Fibroblast of skin of back (primary cell): ENCODE measurements around the gene MAD1L1.
"Not testable (repeated sequence)": the region's sequence is repeated elsewhere in the genome, so short reads cannot be mapped to it uniquely, and the experiment has no call there.

Experiments used
- DNase-seq: peaks from one replicate; pipeline ENCODE4 v3.0.0-alpha.2; 2013

Gene MAD1L1

DNA sequence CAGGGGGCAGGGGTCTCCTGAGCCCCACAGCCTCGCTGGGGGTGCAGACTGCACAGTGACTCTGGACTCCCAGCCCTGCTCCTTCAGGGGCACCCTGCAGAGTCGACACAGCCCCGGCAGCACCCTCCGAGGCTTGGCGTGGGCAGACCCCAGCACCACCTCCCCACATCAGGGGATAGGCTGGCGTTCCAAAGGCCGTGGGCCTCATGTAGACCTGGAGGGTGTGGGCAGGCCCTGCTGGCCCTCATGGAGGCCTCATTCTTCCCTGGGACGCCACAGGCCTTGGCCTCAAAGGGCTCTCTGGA, 296.8 kb downstream of the MAD1L1 start:
- DNase-seq = no peak

DNA sequence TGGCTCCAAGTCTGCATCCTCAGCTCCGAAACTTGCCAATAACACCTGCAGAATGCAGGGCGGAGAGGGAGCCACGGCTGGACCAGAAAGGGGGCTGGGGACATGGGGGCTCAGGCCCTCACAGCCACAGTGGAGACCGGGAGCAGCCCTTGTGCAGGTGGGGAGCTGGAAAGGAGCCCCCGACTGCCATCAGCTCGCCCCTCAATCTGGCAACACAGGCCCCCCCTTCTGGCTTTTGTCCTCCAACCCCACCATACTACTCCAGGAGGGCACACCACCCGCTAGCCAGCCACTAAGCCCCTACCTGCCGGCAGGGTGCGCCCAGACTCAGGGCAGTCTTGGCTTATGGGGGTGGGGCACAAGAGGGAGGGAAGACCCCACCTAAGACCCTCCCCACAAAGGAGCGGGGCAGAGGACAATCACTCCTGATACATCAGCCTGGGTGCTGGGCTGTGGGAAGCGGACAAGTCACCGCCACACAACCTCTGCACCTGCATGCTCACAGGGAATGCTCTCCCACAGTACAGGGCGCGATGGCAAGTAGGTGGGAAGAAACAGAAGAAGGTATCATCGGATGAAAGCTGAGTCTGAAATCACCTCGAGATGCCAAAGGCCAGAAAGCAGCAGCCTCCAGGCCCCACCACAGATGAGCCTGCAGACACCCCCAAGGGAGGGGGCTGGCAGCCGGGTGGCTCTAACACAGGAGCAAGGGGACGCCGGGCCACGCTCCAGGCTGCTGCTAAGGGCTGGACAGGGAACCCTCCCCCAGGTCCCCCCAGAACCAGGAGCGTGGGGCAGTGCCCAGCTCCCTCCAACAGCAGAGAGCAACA, 297.4 kb downstream of the MAD1L1 start:
- DNase-seq = no peak

DNA sequence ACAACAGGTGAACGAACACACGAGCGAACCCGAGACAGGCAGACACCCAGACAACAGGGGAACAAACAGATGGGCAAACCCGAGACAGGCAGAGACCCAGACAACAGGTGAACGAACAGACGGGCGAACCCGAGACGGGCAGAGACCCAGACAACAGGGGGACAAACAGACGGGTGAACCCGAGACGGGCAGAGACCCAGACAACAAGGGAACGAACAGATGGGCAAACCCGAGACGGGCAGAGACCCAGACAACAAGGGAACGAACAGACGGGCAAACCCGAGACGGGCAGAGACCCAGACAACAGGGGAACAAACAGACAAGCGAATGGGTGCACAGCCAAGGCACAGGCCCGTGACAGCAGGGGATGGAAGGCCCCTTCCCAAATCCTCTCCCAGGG, 298.0 kb downstream of the MAD1L1 start:
- no peak for DNase-seq

DNA sequence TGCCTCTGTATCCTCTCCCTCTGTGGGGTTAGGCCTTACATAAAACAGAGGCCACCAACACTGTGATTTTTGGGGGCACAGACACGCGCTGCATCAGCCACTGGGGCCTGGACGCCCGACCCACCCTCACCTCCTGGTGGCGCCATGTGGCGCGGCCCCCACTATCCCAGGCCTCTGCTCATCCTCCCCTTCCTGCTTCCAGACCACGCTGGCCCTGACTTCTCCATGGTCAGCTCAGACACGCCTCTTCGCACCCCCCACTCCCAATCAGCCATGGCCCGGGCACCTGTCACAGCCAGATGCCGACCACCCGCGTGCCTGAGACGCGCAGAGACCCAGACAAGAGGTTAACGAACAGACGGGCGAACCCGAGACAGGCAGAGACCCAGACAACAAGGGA, 298.7 kb downstream of the MAD1L1 start:
- no peak for DNase-seq

DNA sequence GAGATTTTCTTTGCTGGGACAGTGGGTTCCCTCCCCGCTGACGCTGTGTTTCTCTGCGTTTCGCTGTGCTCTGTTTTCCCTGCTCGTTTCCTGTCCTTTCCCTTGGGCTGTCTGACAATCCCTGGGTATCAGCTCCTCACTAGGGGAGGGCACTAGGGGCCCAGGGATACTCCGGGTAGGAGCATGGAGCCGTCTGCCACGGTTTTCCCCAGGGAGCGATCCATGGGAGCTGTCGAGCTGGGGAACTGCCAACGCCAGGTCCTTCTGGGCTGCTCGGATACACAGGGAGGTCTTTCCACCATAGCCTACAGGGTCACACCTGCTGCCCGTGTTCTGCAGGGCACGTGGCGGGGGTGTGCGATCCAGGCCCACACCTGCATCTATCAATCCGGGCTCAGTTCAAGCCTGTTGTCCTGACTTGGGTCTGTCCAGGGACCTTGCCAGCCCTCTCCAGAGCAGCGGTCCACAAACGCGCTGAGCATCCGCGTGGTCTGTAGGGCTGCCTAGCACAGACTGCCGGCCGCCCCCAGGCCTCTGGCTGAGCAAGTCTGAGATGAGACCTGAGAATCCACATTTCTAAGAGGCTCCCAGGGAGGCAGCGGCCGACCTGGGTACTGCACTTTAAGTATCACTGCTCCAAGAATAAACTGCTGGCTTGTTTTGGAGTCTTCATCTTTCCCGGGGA, 299.5 kb downstream of the MAD1L1 start:
- no peak for DNase-seq

DNA sequence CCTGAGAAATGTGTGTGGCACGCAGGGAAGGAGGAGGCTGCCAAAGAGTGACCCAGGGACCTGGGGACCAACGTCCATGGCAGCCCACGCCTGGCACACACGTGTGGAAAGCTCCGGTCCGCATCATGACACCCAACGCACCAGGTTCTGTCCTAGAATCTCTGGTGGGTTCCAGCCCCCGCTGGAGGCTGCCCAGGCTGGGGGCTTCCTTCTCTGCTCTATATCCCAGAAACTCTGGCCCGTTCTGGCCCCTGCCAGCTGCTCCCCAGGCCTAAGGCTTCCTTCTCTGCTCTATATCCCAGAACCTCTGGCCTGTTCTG, 300.8 kb downstream of the MAD1L1 start:
- no peak for DNase-seq

DNA sequence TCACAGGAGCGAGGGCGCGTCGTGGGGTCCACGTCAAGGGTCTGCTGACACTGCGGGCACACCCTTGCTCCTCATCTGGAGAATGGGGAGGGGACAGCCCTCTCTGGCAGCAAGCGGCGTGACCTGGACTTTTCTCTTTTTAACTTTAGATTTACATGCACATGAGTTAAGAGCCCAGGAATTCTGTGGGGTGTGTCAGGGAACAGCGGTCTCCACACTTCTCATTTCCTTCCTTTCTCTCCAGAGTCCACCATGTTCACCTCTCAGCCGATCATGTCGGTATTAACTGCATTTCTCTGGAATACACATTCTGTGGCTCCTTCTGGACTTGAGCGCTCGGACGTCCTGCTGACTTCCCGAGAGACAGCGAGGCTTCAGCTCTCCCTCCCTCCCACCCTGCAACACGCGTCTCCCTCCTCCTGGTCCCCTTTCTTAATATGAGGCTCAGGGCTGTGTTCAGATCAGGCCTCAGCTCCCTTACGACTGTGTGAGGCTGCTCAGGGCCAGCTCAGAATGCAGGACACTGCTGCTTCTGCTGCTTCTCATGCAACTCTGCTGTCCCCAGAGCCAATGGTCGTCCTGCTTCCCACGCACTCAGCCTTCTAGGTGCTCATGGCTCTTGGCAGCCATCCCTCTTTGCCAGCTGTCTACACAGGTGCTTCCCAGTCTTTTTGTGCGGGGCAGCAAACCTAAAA, 301.3 kb downstream of the MAD1L1 start:
- DNase-seq = peak; percentile 70

DNA sequence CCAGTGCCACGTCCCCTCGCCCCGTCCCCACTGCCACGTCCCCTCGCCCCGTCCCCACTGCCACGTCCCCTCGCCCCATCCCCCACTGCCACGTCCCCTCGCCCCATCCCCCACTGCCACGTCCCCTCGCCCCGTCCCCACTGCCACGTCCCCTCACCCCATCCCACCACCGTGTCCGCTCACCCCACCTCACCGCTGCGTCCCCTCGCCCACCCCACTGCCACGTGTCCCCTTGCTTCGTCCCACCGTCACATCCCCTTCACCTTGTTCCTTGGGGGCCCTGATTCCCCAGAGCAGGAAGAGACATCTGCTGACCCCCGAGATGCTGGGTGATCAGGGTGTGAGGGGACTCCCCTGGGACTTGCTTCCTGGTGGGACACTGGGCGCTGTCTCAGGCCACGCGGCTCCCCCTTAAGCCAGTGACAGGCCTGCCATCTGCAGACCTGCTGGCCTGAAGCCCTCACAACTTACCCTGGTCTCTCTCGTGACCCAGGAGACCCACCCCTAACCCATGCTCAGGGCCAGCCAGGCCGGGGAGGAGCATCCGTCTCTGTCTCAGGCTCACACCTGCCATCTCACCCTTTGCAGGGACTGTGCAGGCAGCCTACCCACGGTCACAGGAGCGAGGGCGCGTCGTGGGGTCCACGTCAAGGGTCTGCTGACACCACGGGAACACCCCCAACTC, 302.2 kb downstream of the MAD1L1 start:
- no peak for DNase-seq

DNA sequence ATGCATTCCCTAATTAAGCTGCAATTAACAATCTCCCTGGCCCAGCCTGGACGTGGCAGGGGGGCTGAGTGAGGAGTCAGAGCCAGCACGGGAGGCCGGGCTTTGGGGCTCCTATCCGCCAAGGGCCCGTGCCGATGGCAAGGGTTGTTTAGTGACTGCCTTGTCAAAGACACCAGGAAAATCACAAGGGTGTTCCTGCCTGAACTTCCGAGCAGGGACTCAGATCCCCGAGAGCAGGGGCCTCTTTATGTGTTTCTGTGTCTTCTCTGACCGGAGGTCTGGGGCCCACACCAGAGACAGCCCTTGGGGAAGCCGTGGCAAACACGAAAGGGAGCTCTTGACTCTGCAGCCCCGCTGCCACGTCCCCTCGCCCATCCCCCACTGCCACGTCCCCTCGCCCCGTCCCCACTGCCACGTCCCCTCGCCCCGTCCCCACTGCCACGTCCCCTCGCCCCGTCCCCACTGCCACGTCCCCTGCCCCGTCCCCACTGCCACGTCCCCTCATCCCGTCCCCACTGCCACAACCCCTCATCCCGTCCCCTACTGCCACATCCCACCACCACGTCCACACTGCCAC, 303.3 kb downstream of the MAD1L1 start:
- not testable (repeated sequence) for DNase-seq

DNA sequence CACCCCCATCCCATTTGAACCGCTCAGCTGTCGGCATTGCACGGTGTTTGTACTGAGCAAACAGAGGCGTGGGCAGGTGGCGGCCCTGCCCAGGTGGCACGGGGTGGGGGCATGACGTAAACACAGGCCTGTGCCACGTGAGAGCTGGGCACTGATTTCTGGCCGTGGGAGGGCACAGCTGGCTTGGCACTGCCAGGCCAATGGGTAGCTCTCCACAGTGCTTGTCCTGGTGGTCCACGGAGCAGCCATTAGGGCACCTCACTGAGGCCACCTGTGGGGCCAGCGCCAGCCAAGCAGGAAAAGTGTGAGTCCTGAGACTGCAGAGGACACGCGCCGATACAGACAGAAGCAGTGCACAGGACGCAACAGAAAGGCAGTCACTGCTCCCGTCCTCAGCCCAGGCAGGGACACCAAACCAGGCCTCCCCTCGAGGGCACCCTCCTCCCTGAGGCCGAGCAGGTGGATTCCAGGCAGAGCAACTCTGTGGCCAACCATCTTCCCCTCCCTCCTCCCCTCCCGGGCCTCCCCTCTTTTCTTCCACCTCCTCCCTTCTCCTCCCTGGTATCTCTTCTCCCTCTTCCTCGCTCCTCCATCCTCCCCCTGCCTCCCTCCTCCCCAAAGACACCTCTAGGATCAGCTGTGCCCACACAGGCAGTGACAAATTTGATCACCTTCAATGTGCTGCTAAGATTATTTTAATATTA, 303.9 kb downstream of the MAD1L1 start:
- DNase-seq = no peak

DNA sequence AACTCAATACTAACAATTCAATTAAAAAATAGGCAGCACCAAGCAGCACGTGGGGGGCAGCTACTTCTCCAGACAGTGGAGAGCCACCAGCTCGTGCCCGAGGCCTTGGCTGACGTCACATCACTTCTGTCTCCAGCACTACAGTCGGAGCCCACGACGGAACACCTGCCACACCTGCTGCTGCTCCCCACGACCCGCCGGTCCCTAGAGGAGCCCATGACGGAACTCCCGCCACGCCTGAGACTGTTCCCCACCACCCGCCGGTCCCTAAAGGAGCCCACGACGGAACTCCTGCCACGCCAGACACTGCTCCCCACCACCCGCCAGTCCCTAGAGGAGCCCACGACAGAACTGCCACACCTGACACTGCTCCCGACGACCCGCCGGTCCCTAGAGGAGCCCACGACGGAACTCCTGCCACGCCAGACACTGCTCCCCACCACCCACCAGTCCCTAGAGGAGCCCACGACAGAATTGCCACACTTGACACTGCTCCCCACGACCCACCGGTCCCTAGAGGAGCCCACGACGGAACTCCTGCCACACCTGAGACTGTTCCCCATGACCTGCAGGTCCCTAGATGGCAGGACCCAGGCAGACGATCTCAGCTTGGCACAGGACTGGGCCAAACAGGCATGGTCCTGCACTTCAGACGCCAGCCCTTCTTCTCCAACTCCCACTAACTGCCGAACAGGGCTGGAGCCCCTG, 304.7 kb downstream of the MAD1L1 start:
- no peak for DNase-seq

DNA sequence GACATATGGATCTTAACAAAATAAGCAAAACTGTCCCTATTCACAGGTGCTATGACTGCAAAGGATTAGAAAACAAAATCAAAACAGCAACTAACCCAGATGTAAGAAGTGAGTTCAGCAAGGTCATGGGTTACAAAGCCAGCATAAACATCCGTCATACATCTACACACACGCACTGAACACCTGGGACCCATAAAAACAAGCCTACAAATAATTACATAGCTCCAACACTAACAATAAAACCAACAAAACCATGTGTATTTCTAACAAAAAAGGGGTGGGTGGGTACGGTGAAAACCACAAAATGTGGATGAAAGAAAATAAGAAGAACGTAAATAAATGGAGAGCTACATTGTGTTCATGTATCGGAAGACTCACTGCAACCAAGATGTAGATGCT, 305.8 kb downstream of the MAD1L1 start:
- DNase-seq = no peak

DNA sequence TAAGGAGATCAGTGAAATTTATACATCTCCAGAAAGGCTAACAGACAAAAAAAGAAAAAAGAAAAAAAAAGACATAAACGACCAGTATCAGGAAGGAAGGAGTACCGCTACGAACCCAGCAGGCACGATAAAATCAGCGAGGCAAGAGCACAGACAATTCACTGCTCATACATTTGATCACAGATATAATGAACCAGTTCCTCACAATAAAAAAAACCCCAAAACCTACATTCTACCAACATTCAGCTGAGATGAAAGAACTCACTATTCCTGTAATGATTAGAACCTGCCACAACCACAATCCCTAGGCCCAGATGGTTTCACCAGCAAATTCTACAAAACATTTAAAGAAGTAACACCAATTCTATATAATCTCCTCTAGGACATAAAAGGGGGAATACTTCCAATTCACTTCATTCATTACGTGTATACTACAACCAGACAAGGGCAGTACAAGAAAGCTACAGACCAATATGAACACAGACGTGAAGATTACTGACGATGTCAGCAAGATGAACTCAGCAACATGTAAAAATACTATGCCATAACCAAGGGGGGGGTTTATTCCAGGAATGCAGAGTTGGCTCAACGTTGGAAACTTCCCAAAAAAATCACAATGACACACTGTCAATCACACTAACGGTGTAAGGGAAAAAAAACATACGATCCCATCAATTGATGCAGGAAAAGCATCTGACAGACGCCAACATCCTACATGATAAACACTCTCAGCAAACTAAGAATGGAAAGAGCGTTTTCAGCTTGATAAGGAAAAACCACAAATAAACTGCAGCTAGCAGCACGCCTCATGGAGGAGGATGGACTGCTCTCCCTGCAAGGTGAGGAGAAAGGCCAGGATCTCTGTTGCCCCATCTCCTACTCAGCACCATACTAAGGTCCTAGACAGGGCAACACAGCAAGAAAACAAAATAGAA, 306.5 kb downstream of the MAD1L1 start:
- DNase-seq = no peak

DNA sequence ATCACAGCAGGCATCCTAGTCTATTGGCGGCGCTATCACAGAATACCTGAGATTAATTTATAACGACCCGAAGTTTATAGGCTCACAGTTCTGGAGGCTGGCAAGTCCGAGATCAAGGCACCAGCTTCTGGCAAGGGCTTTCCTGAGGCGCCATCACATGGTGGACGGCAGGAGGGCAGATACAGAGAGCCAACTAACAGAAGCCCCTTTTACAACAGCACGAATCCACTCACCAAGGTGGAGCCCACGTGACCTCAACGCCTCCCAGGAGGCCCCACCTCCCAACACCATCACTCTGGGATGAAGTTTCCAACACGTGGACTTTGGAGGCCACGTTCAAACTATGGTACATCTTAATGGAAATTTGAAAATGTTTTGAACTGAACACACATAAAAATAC, 307.4 kb downstream of the MAD1L1 start:
- no peak for DNase-seq

DNA sequence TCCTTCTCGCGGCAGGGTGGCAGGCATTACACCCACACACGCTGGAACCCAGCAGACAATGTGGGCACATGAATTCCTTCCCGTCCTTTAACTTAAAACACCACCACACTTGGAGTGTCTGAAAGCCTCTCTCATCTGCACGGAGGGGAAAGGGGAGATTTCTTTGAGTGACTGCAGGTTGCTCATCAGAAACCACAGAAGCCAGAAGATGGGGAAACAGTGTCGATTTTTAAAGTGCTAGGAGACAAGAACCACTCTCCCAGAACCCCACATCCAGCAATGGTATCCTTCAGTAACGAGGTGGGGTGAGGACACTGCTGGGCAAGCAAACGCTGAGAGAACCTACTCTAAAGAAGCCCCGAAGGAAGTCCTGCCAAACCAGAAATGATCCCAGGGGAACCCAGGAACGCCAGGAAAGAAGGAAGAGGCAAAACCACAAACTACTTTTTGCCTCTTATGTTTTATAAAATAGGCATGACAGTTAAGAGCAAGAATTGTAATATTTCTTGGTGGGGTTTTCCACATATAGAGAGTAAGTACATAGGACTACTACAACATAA, 308.4 kb downstream of the MAD1L1 start:
- peak; percentile 93 for DNase-seq

DNA sequence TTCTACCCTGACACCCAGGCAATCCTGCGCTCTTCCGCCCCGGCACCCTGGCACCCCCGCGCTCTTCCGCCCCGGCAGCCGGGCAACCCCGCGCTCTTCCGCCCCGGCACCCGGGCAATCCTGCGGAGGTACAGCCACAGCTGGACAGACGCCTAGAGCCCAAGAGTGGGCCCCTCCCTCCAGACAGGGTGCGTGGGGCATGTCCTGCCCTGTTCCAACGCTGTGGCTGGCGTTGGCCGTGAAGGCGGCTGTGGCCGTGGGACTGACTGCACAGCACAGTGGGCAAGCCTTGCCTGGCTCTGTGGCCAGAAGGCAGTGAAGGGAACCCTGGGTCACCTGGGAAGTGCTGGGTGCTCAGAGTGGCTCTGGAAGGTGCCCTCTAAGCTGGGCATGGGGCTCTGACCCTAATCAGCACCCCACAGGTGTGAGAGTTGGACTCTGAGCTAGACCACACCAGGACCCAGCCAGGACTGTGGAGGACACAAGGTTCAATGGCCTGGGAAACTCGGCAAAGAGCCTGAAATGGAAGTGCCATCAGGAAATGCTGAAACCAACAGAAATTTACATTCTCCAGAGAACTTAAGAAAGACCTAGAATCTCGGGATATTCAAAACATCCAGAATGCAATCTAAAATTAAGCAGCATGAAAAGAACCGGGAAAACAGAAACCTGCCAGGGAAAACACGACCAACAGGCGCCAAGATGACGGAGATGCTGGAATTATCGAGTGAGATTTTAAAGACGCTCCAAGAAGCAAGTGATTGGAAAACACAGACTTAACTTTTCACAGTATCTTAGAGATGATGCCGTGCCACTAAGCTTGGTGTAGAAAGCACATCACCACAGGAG, 309.1 kb downstream of the MAD1L1 start:
- DNase-seq = no peak

DNA sequence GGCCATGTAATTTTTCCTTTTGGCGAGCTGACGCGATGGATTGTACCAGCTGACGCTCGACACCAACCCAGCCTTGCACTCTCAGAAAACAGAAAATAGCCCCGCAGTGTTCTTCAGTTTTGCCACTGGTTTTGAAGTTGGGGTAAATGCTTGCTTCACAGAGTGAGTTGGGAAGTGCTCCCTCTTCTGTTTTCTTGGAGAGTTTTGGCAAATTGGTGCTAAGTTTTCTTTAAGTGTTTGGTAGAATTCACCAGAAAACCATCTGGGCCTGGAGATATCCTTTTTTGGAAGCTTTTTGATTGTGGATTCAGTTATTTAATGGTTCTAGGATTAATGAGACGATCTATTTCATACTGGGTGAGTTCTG, 309.9 kb downstream of the MAD1L1 start:
- DNase-seq = peak; percentile 31

DNA sequence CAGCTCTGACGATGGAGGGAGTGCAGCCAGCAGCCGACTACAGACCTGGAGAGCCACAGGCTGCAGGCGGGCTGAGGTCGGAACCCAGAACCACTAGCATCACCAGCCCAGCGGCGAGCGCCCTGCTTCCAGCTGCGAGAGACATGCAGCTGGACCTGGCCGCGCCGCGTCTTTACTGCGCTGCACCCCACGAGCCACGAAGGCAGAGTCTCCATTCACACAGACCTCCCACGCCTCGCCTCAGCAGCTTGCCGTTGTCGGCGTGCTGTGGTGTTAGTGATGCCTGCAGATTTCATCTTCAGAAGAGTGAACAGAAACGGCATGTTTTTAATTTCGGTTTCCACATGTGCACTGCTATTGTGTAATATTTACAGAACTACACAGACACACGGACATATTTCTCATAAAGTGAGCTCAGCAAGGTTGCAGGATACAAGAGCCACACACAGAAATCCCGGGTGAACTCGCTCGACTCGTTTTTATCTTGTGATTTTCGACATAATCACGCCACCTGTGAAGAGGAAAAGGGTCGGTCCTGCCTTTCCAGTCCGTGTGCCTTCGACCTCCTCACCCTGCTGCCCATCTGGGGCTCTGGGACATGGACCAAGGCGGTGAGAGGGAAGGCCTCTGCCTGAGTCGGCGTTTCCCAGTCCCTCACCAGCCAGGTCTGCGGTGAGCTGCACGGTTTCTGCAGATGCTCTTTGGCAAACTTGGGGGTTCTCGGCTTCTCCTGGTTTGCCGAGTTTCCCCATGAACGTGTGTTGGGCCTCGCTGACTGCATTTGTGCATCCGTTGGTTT, 310.5 kb downstream of the MAD1L1 start:
- DNase-seq = peak; percentile 38
